A673 (cell line): ENCODE results near the gene KCNIP4.

Experiments
- EZH2 ChIP-seq: fragments of 200-600 bp; sonication (generic); IDR thresholded peaks from 2 replicates; pipeline ENCODE4 v1.6.1; 2017; ENCODE audit warnings: borderline replicate concordance, low read depth, mild to moderate bottlenecking, mixed read lengths, antibody characterized with exemption, low read length; ENCODE audit not compliant: poor library complexity, severe bottlenecking
- TF ChIP-seq, protein P1 (sequence below): fragments of 300-800, 200-600 bp; sonication (generic); conservative IDR thresholded peaks from 2 replicates; pipeline ENCODE4 v1.5.1; 2017; ENCODE audit warnings: low read depth, mild to moderate bottlenecking, antibody characterized with exemption, low read length, moderate library complexity, mixed read lengths

DNA sequence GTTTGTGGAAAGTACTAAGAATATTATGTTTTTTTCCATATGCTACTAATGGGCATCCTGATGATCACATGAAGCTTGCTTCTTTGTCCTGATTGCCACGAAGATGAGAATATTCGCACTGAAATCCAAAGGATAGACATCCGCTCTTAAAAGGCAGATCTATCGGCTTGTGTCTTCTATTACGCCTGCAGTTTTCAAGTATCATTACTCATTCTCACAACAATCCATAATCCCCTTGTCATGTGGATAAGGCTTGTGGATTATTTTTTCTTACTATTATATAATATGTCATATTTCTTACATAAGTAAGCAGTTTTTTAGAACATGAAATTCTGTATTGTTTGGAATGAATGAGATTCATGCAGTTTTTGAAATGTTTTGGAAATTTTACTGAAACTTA, 62.8 kb downstream of the KCNIP4 start:
- TF ChIP-seq, protein P1, sequence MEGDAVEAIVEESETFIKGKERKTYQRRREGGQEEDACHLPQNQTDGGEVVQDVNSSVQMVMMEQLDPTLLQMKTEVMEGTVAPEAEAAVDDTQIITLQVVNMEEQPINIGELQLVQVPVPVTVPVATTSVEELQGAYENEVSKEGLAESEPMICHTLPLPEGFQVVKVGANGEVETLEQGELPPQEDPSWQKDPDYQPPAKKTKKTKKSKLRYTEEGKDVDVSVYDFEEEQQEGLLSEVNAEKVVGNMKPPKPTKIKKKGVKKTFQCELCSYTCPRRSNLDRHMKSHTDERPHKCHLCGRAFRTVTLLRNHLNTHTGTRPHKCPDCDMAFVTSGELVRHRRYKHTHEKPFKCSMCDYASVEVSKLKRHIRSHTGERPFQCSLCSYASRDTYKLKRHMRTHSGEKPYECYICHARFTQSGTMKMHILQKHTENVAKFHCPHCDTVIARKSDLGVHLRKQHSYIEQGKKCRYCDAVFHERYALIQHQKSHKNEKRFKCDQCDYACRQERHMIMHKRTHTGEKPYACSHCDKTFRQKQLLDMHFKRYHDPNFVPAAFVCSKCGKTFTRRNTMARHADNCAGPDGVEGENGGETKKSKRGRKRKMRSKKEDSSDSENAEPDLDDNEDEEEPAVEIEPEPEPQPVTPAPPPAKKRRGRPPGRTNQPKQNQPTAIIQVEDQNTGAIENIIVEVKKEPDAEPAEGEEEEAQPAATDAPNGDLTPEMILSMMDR, result no peak
- TF ChIP-seq EZH2, result no peak
